UCSD-AML1 (cell line): Measurements from ENCODE around the gene USP43.

ENCODE experiments used
- DNase-seq: peaks from one replicate; lab custom pipeline; 2025; ENCODE audit not compliant: unreplicated experiment; lab: John Stamatoyannopoulos, UW

Gene USP43

GRCh38 chr17:9771465-9771864, 126.1 kb downstream of the USP43 start:
- no peak for DNase-seq

GRCh38 chr17:9772658-9773057, 127.3 kb downstream of the USP43 start:
- DNase-seq: no peak

DNA sequence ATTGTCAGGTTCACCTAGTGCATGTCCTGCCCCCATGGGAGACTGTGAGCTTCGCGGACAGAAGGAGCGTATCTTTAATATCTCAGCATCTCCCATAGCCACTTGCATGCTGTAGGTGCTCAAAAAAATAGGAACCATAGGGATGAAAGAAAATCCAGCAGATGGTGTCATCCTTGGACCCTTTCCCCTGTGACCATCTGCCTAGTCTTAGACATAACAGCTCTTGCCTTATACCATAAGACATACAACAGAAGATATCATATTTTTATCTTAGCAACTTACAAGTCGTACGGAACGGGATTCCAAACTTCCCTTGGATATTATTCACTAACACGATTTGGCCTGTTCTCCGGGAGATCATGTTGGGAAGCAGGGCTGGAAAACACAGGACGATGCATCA, 131.6 kb downstream of the USP43 start:
- DNase-seq: no peak
